Stimulated activated CD4-positive, alpha-beta T cell treated with anti-CD3 and anti-CD28 coated beads, Interleukin-2, amount 100 ng/mL, for 4 hours (primary cell): ENCODE measurements around the gene STK17A.
"Not testable (repeated sequence)": the region's sequence is repeated elsewhere in the genome, so short reads cannot be mapped to it uniquely, and the experiment has no call there.

Source experiments
- DNase-seq: peaks from one replicate; pipeline ENCODE4 v3.0.0-alpha.2; 2020; ENCODE audit warnings: low read depth

The STK17A gene

GRCh38 chr7:43596426-43596825 lies 13.5 kb downstream of the STK17A start:
- DNase-seq, result not testable (repeated sequence)

GRCh38 chr7:43600056-43600455 lies 17.1 kb downstream of the STK17A start:
- no peak for DNase-seq

GRCh38 chr7:43602256-43602655 lies 19.3 kb downstream of the STK17A start:
- DNase-seq, result no peak

GRCh38 chr7:43604251-43604650 lies 21.3 kb downstream of the STK17A start:
- no peak for DNase-seq

- no peak for DNase-seq
These were observed 26.2 kb downstream of the STK17A start for GRCh38 chr7:43609097-43609496.

GRCh38 chr7:43612128-43612527 lies 29.2 kb downstream of the STK17A start:
- no peak for DNase-seq

GRCh38 chr7:43612599-43613589 lies 30.0 kb downstream of the STK17A start:
- DNase-seq, result no peak

GRCh38 chr7:43615558-43616145 lies 32.7 kb downstream of the STK17A start:
- no peak for DNase-seq

- DNase-seq, result no peak
These were observed 34.1 kb downstream of the STK17A start for GRCh38 chr7:43616977-43617376.

GRCh38 chr7:43618073-43618472 lies 35.2 kb downstream of the STK17A start:
- no peak for DNase-seq

- no peak for DNase-seq
These were observed 36.5 kb downstream of the STK17A start for GRCh38 chr7:43619213-43620012.

GRCh38 chr7:43621729-43622448 lies 39.0 kb downstream of the STK17A start:
- no peak for DNase-seq

- DNase-seq, result no peak
These were observed 41.2 kb downstream of the STK17A start for GRCh38 chr7:43624156-43624555.

- no peak for DNase-seq
These were observed 42.5 kb downstream of the STK17A start for GRCh38 chr7:43625453-43625852.

- DNase-seq, result no peak
These were observed 43.1 kb downstream of the STK17A start for GRCh38 chr7:43625980-43626379.

- DNase-seq, result no peak
These were observed 43.8 kb downstream of the STK17A start for GRCh38 chr7:43626695-43627094.

GRCh38 chr7:43627798-43628197 lies 44.9 kb downstream of the STK17A start:
- DNase-seq, result not testable (repeated sequence)

- no peak for DNase-seq
These were observed 45.5 kb downstream of the STK17A start for GRCh38 chr7:43628431-43628830.

- no peak for DNase-seq
These were observed 46.9 kb downstream of the STK17A start for GRCh38 chr7:43629857-43630256.

- no peak for DNase-seq
These were observed 47.6 kb downstream of the STK17A start for GRCh38 chr7:43630482-43630881.

GRCh38 chr7:43631559-43631958 lies 48.7 kb downstream of the STK17A start:
- no peak for DNase-seq

- no peak for DNase-seq
These were observed 49.8 kb downstream of the STK17A start for GRCh38 chr7:43632746-43633145.
